Common myeloid progenitor, CD34-positive (primary cell): ENCODE results near the gene EHD4.

Source experiments
- CTCF ChIA-PET: fragments of 350-600 bp; sonication (Branson Sonifier 250); formaldehyde crosslinking; loops from one replicate; lab custom pipeline; 2021; ENCODE audit warnings: antibody characterized with exemption; lab: Charles Lee
- POLR2A ChIA-PET: fragments of 350-600 bp; sonication (Branson Sonifier 250); formaldehyde crosslinking; loops from one replicate; lab custom pipeline; 2021; ENCODE audit warnings: antibody characterized with exemption; lab: Charles Lee
- DNase-seq, 3 donors: peaks; one replicate each; pipeline versions ENCODE4 v3.0.0 to v3.0.0-alpha.2; 2013
- H3K27ac ChIP-seq, 2 experiments: 1 replicate in 1 of 2; 2 replicates in 1 of 2; pipeline ENCODE4 v1.7.0; 2013; ENCODE audit warnings: inconsistent platforms in 2 of 2, low read length in 2 of 2, mild to moderate bottlenecking in 2 of 2, low read depth in 1 of 2, moderate library complexity in 1 of 2; ENCODE audit not compliant: severe bottlenecking in 2 of 2, insufficient read depth in 1 of 2, poor library complexity in 1 of 2
- H3K27me3 ChIP-seq, 5 experiments: replicated peaks in 2 of 5; 1 replicate in 3 of 5; 2 replicates in 2 of 5; pipeline versions ENCODE4 v1.6.1 to v1.7.0; 2013; ENCODE audit warnings: low read length in 4 of 5, mild to moderate bottlenecking in 2 of 5, moderate library complexity in 2 of 5, inconsistent platforms in 1 of 5; ENCODE audit not compliant: insufficient read depth in 5 of 5, control insufficient read depth in 4 of 5
- H3K36me3 ChIP-seq, 4 experiments: 1 replicate in 2 of 4; 2 replicates in 2 of 4; pipeline versions ENCODE4 v1.6.1 to v1.7.0; 2013; ENCODE audit warnings: low read length in 3 of 4, control low read depth in 1 of 4, mild to moderate bottlenecking in 1 of 4; ENCODE audit not compliant: control insufficient read depth in 4 of 4, insufficient read depth in 4 of 4
- H3K4me1 ChIP-seq, 4 experiments: 1 replicate in 3 of 4; 2 replicates in 1 of 4; pipeline versions ENCODE4 v1.6.1 to v1.7.1; 2013; ENCODE audit warnings: low read length in 3 of 4, mild to moderate bottlenecking in 3 of 4, control low read depth in 1 of 4, inconsistent platforms in 1 of 4, moderate library complexity in 1 of 4; ENCODE audit not compliant: control insufficient read depth in 4 of 4, insufficient read depth in 4 of 4; ENCODE audit errors: control extremely low read depth in 1 of 4
- H3K4me3 ChIP-seq, 7 experiments: 1 replicate in 4 of 7; 2 replicates in 3 of 7; pipeline versions ENCODE4 v1.5.1 to v1.7.0; 2013; ENCODE audit warnings: mild to moderate bottlenecking in 7 of 7, low read length in 6 of 7, moderate library complexity in 6 of 7, inconsistent platforms in 2 of 7, low read depth in 2 of 7, control low read depth in 1 of 7; ENCODE audit not compliant: insufficient read depth in 4 of 7, control insufficient read depth in 1 of 7; ENCODE audit errors: extremely low read depth in 1 of 7
- H3K9me3 ChIP-seq, 5 experiments: 1 replicate in 4 of 5; 2 replicates in 1 of 5; pipeline versions ENCODE4 v1.6.1 to v1.7.1; 2013; ENCODE audit warnings: low read length in 4 of 5, mild to moderate bottlenecking in 2 of 5, inconsistent platforms in 1 of 5, low read depth in 1 of 5, moderate library complexity in 1 of 5; ENCODE audit not compliant: control insufficient read depth in 4 of 5, insufficient read depth in 2 of 5; ENCODE audit errors: control extremely low read depth in 1 of 5
- WGBS: methylation state at CpG from one replicate; pipeline ENCODE4 v1.1.5; 2013; ENCODE audit not compliant: insufficient coverage; 5-methylcytosine and 5-hydroxymethylcytosine counted together

EHD4 gene

GRCh38 chr15:41990691-41991090, 18.3 kb upstream of the EHD4 start:
- POLR2A ChIA-PET = no interaction called here
- WGBS = 86% methylated on average over 2 of the region's 3 CpGs
- no peaks in the 10 kb centered on the region for H3K9me3 ChIP-seq
- no peaks in the 10 kb centered on the region for H3K27me3 ChIP-seq
- H3K36me3 ChIP-seq = no peaks in the 10 kb centered on the region
- CTCF ChIA-PET = interaction anchor here (0.7 to 7.5 kb wide), 11 partner anchors 9 to 394 kb away, joined by 3 to 53 read pairs (median 10); no protein-coding TSS in a partner anchor
- H3K27ac ChIP-seq = no peak overlapping the region
- no peaks in the 10 kb centered on the region for H3K4me1 ChIP-seq
- no peak overlapping the region for H3K4me3 ChIP-seq
- no peak for DNase-seq

GRCh38 chr15:41990243-41990605, 17.9 kb upstream of the EHD4 start:
- DNase-seq = peak in 1 of 3 donors; percentile 10
- no peaks in the 10 kb centered on the region for H3K27me3 ChIP-seq
- no peaks in the 10 kb centered on the region for H3K9me3 ChIP-seq
- ChIA-PET CTCF (interaction anchor here (0.7 to 7.5 kb wide), 18 partner anchors 10 to 395 kb away, joined by 3 to 53 read pairs (median 4); no protein-coding TSS in a partner anchor), POLR2A (no interaction called here)
- H3K27ac ChIP-seq = no peak overlapping the region
- 62% methylated on average over 7 of the region's 7 CpGs for WGBS
- H3K36me3 ChIP-seq = no peaks in the 10 kb centered on the region
- H3K4me3 ChIP-seq = no peak overlapping the region
- H3K4me1 ChIP-seq = no peaks in the 10 kb centered on the region

- Histone ChIP-seq H3K27me3 (no peaks in the 10 kb centered on the region), H3K27ac (no peak overlapping the region), H3K4me1 (no peaks in the 10 kb centered on the region), H3K36me3 (no peaks in the 10 kb centered on the region), H3K4me3 (no peak overlapping the region), H3K9me3 (no peaks in the 10 kb centered on the region)
- peak; percentile 54 to 75 (median 63) for DNase-seq
- ChIA-PET POLR2A (interaction anchor here (0.6 to 0.7 kb wide), 2 partner anchors 17 to 95 kb away, joined by 3 read pairs; no protein-coding TSS in a partner anchor), CTCF (interaction anchor here (0.7 to 7.5 kb wide), 20 partner anchors 10 to 395 kb away, joined by 3 to 53 read pairs (median 4); no protein-coding TSS in a partner anchor)
- 8% methylated on average over 7 of the region's 9 CpGs for WGBS
Measured at GRCh38 chr15:41989573-41990242, 17.4 kb upstream of the EHD4 start.

- Histone ChIP-seq H3K9me3 (no peaks in the 10 kb centered on the region), H3K36me3 (no peaks in the 10 kb centered on the region), H3K4me3 (no peak overlapping the region), H3K4me1 (no peaks in the 10 kb centered on the region), H3K27me3 (no peaks in the 10 kb centered on the region), H3K27ac (no peak overlapping the region)
- DNase-seq = no peak
- ChIA-PET POLR2A (interaction anchor here (0.6 to 0.7 kb wide), 2 partner anchors 17 to 96 kb away, joined by 3 read pairs; no protein-coding TSS in a partner anchor), CTCF (interaction anchor here (0.9 to 7.5 kb wide), 20 partner anchors 10 to 396 kb away, joined by 3 to 53 read pairs (median 4); no protein-coding TSS in a partner anchor)
- WGBS = 72% methylated on average over 15 of the region's 21 CpGs
Measured at GRCh38 chr15:41988896-41989572, 16.7 kb upstream of the EHD4 start.

- ChIA-PET POLR2A (interaction anchor here (0.7 kb wide), 1 partner anchor 470 kb away, joined by 4 read pairs; no protein-coding TSS in a partner anchor), CTCF (interaction anchor here (1.0 to 7.5 kb wide), 7 partner anchors 12 to 161 kb away, joined by 3 to 53 read pairs (median 15); no protein-coding TSS in a partner anchor)
- Histone ChIP-seq H3K27ac (no peak overlapping the region), H3K36me3 (no peaks in the 10 kb centered on the region), H3K4me1 (peaks cover 0 to 3% (median 2%) of the 10 kb centered on the region in 4 experiments), H3K9me3 (no peaks in the 10 kb centered on the region), H3K27me3 (no peaks in the 10 kb centered on the region), H3K4me3 (no peak overlapping the region)
- 98% methylated on average over 4 of the region's 11 CpGs for WGBS
- no peak for DNase-seq
Measured at GRCh38 chr15:41987925-41988275, 15.5 kb upstream of the EHD4 start.

- CTCF ChIA-PET = interaction anchor here (1.4 to 7.5 kb wide), 5 partner anchors 13 to 162 kb away, joined by 4 to 53 read pairs (median 35); no protein-coding TSS in a partner anchor
- H3K27ac ChIP-seq = no peak overlapping the region
- no peak for DNase-seq
- H3K4me3 ChIP-seq = no peak overlapping the region
- no peaks in the 10 kb centered on the region for H3K9me3 ChIP-seq
- no peaks in the 10 kb centered on the region for H3K27me3 ChIP-seq
- 86% methylated on average over 14 of the region's 17 CpGs for WGBS
- POLR2A ChIA-PET = interaction anchor here (0.7 kb wide), 1 partner anchor 469 kb away, joined by 4 read pairs; no protein-coding TSS in a partner anchor
- H3K36me3 ChIP-seq = no peaks in the 10 kb centered on the region
- peaks cover 0 to 5% (median 2%) of the 10 kb centered on the region in 4 experiments for H3K4me1 ChIP-seq
Measured at GRCh38 chr15:41987246-41987924, 15.0 kb upstream of the EHD4 start.
